ENCODE results near the gene HELZ2.
"Not testable (repeated sequence)": the region's sequence is repeated elsewhere in the genome, so short reads cannot be mapped to it uniquely, and the experiment has no call there.

The HELZ2 gene

GRCh38 chr20:63619086-63619485 is 45.0 kb upstream of the HELZ2 start:
- TF ChIP-seq, protein P1, sequence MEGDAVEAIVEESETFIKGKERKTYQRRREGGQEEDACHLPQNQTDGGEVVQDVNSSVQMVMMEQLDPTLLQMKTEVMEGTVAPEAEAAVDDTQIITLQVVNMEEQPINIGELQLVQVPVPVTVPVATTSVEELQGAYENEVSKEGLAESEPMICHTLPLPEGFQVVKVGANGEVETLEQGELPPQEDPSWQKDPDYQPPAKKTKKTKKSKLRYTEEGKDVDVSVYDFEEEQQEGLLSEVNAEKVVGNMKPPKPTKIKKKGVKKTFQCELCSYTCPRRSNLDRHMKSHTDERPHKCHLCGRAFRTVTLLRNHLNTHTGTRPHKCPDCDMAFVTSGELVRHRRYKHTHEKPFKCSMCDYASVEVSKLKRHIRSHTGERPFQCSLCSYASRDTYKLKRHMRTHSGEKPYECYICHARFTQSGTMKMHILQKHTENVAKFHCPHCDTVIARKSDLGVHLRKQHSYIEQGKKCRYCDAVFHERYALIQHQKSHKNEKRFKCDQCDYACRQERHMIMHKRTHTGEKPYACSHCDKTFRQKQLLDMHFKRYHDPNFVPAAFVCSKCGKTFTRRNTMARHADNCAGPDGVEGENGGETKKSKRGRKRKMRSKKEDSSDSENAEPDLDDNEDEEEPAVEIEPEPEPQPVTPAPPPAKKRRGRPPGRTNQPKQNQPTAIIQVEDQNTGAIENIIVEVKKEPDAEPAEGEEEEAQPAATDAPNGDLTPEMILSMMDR (IDR thresholded peaks at IDR 0.05), result no peak
- no peak overlapping the region for H3K4me3 Mint-ChIP-seq
- H3K4me1 Mint-ChIP-seq, result peaks cover 18% of the 10 kb centered on the region
- DNase-seq, result no peak
- H3K36me3 Mint-ChIP-seq (ENCODE audit: low read depth), result peaks cover 73% of the 10 kb centered on the region
- peaks cover 3% of the 10 kb centered on the region for H3K27me3 Mint-ChIP-seq (ENCODE audit: low read depth, poor library complexity)
- peak overlapping the region; percentile 91 for H3K27ac Mint-ChIP-seq
- peaks cover 24% of the 10 kb centered on the region for H3K9me3 Mint-ChIP-seq

DNA sequence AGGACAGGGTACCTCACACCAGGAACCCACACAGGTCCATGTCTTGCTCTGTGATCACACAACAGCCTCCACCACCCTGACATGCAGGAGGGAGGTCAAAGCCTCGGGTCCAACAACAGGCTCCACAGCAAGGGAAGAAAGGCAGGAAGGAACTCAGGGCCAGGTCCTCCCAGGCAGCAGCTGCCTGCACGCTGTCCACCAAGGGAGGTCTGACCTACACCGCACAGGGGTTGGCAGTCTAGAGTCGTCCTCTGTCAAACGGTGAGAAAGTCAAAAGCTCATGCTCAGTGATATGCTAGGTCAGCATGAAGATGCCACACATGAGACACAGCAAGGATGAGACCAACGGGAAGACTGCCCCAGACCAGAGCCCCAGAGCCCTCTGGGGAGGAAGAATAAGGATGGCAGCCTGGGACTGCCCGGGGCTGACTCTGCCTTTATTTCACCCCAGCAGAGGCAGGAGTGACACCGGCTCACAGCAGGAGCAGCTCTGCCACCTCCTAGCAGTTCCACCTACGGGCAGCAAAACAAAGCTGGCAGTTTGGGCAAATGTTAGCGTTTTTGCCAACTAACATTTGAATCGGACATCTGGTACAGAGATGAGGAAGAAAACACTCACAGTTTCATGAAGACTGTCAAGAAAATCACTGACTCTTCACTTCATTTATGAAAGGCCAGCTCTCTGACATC is 44.4 kb upstream of the HELZ2 start:
- H3K27me3 Mint-ChIP-seq (ENCODE audit: low read depth, poor library complexity), result peaks cover 3% of the 10 kb centered on the region

DNA sequence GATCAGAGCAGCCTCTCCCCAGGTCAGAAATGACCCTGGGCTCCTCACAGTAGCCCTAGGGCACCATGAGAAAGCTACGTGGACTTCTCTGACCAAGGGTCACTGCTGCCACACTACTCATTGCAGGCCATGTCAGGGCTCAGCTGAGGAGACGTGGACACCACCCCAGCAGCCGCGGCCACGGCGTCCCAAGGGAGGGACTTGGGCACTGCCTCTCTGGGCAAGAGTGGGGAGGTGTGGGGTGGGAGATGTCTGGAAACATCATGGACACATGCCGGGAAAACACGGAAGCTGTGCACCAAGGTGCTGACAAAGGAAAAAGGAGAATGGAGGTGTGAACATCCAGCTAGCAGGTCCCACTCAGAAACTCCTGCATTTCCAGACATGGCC is 43.8 kb upstream of the HELZ2 start:
- no peak for DNase-seq
- peaks cover 80% of the 10 kb centered on the region for H3K36me3 Mint-ChIP-seq (ENCODE audit: low read depth)
- no peak overlapping the region for H3K4me3 Mint-ChIP-seq
- H3K27ac Mint-ChIP-seq, result no peak overlapping the region
- H3K27me3 Mint-ChIP-seq (ENCODE audit: low read depth, poor library complexity), result peaks cover 2% of the 10 kb centered on the region
- peaks cover 28% of the 10 kb centered on the region for H3K9me3 Mint-ChIP-seq
- peaks cover 17% of the 10 kb centered on the region for H3K4me1 Mint-ChIP-seq
- TF ChIP-seq, protein P1 (IDR thresholded peaks at IDR 0.05), result no peak

More for the DNA sequence above, 44.4 kb upstream of the HELZ2 start:
- Mint-ChIP-seq H3K36me3 (ENCODE audit: low read depth) (peaks cover 79% of the 10 kb centered on the region), H3K4me1 (peaks cover 18% of the 10 kb centered on the region), H3K9me3 (peaks cover 28% of the 10 kb centered on the region), H3K27ac (peak overlapping the region; percentile 83), H3K4me3 (no peak overlapping the region)
- TF ChIP-seq, protein P1 (IDR thresholded peaks at IDR 0.05), result no peak
- DNase-seq, result no peak

- peaks cover 28% of the 10 kb centered on the region for H3K9me3 Mint-ChIP-seq
- peaks cover 78% of the 10 kb centered on the region for H3K36me3 Mint-ChIP-seq (ENCODE audit: low read depth)
- no peak overlapping the region for H3K27ac Mint-ChIP-seq
- H3K4me1 Mint-ChIP-seq, result peaks cover 13% of the 10 kb centered on the region
- H3K4me3 Mint-ChIP-seq, result no peak overlapping the region
- TF ChIP-seq, protein P1 (IDR thresholded peaks at IDR 0.05), result no peak
- DNase-seq, result no peak
- H3K27me3 Mint-ChIP-seq (ENCODE audit: low read depth, poor library complexity), result no peaks in the 10 kb centered on the region
Measured at GRCh38 chr20:63617092-63617875, 43.2 kb upstream of the HELZ2 start.

DNA sequence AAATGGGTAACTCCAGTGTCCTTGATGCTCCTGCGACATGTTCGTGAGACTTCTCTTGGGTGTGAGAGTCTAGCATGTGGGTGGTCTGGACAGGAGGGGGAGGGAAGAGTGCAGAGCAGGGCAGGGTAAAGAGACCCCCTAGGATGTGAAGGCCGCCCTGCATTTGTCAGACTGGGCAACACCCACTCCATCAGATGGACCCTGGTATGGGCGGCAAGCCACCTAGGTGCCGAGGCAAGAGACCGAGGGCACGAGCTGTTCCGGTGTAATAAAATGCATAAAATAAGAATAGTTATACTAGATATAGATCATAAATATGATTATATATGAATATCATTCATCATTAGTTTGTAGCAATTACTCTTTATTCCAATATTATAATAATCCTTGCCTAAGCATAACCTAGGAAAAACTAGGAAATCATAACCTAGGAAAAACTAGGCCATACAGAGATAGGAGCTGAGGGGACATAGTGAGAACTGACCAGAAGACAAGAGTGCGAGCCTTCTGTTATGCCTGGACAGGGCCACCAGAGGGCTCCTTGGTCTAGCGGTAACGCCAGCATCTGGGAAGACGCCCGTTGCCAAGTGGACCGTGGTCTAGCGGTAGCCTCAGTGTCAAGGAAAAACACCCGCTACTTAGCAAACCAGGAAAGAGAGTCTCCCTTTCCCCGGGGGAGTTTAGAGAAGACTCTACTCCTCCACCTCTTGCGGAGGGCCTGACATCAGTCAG is 40.0 kb upstream of the HELZ2 start:
- not testable (repeated sequence) for DNase-seq; H3K27ac Mint-ChIP-seq; H3K4me1 Mint-ChIP-seq; H3K4me3 Mint-ChIP-seq; H3K27me3 Mint-ChIP-seq (ENCODE audit: low read depth, poor library complexity)
- peaks cover 28% of the 10 kb centered on the region for H3K9me3 Mint-ChIP-seq
- H3K36me3 Mint-ChIP-seq (ENCODE audit: low read depth), result peaks cover 66% of the 10 kb centered on the region

GRCh38 chr20:63612276-63612931 is 38.4 kb upstream of the HELZ2 start:
- no peak for DNase-seq
- TF ChIP-seq, protein P1 (IDR thresholded peaks at IDR 0.05), result no peak
- H3K27me3 Mint-ChIP-seq (ENCODE audit: low read depth, poor library complexity), result no peaks in the 10 kb centered on the region
- no peaks in the 10 kb centered on the region for H3K4me1 Mint-ChIP-seq
- H3K27ac Mint-ChIP-seq, result peak overlapping the region; percentile 75
- H3K9me3 Mint-ChIP-seq, result peaks cover 28% of the 10 kb centered on the region
- H3K4me3 Mint-ChIP-seq, result no peak overlapping the region
- H3K36me3 Mint-ChIP-seq (ENCODE audit: low read depth), result peaks cover 52% of the 10 kb centered on the region
